A549 (cell line): Measurements from ENCODE around the gene AKAP6.

Experiments
- CTCF ChIP-seq: fragments of >200 bp; sonication (Bioruptor Twin); formaldehyde crosslinking; IDR thresholded peaks from 3 replicates; pipeline ENCODE4 v1.5.1; 2016
- ESRRA ChIP-seq: fragments of 150-350 bp; IDR thresholded peaks from 2 replicates; pipeline ENCODE4 v1.6.1; 2014; ENCODE audit warnings: mild to moderate bottlenecking, low read length, borderline replicate concordance
- JUN ChIP-seq, 2 experiments: fragments of >200 bp; sonication (Bioruptor Twin); formaldehyde crosslinking; IDR thresholded peaks; 2 replicates in 1 of 2; 3 replicates in 1 of 2; pipeline ENCODE4 v1.6.1; 2016 to 2017
- RAD21 ChIP-seq, 2 experiments: fragments of >200 bp in 1 of 2; sonication (Bioruptor Twin) in 1 of 2; formaldehyde crosslinking in 1 of 2; IDR thresholded peaks in 1 of 2; conservative IDR thresholded peaks in 1 of 2; 2 replicates in 1 of 2; 3 replicates in 1 of 2; pipeline ENCODE4 v1.6.1; 2012 to 2018; ENCODE audit warnings: inconsistent platforms in 1 of 2

- TF ChIP-seq JUN (IDR thresholded peaks at IDR 0.05) (no peak), CTCF (no peak), ESRRA (no peak), RAD21 (conservative IDR thresholded peaks at IDR 0.05 in 1 of 2, IDR thresholded peaks at IDR 0.05 in 1 of 2) (no peak)
Measured at GRCh38 chr14:32400480-32400879, 71.4 kb downstream of the AKAP6 start.
